Measurements from ENCODE around the gene NPAS3. TPM values are rescaled to one million over a fixed set of nuclear protein-coding genes. Genes with fewer than 3 reads are reported as not detected.

NPAS3 gene
- total RNA-seq, 1 experiment from 2014 or later = not detected

DNA sequence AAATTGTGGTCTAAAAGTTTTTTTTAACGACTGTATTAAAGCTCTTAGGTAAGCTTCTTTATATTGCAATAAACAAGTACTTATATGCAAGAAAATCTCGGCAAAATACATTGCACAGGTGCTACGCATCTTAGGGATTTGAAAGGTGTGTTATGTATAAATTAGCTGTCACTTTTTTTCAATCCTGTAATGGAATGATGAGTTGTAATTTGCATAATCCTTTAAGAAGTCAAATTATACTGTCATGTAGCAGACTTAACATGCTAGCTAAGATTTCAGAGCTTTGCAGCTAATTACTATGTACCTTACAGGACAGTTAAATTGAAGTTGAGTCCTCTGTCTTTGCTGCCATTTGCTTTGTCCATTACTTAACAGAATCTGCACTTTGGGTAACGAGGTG is 117.5 kb downstream of the NPAS3 start (continued):
- no peak for TF ChIP-seq CEBPB (IDR thresholded peaks at IDR 0.05; ENCODE audit: low read depth)
- TF ChIP-seq RAD21 (IDR thresholded peaks at IDR 0.05; ENCODE audit: low read depth) = no peak
- TF ChIP-seq EGR1 (IDR thresholded peaks at IDR 0.05; ENCODE audit: low read depth) = no peak
- TF ChIP-seq, protein P1, sequence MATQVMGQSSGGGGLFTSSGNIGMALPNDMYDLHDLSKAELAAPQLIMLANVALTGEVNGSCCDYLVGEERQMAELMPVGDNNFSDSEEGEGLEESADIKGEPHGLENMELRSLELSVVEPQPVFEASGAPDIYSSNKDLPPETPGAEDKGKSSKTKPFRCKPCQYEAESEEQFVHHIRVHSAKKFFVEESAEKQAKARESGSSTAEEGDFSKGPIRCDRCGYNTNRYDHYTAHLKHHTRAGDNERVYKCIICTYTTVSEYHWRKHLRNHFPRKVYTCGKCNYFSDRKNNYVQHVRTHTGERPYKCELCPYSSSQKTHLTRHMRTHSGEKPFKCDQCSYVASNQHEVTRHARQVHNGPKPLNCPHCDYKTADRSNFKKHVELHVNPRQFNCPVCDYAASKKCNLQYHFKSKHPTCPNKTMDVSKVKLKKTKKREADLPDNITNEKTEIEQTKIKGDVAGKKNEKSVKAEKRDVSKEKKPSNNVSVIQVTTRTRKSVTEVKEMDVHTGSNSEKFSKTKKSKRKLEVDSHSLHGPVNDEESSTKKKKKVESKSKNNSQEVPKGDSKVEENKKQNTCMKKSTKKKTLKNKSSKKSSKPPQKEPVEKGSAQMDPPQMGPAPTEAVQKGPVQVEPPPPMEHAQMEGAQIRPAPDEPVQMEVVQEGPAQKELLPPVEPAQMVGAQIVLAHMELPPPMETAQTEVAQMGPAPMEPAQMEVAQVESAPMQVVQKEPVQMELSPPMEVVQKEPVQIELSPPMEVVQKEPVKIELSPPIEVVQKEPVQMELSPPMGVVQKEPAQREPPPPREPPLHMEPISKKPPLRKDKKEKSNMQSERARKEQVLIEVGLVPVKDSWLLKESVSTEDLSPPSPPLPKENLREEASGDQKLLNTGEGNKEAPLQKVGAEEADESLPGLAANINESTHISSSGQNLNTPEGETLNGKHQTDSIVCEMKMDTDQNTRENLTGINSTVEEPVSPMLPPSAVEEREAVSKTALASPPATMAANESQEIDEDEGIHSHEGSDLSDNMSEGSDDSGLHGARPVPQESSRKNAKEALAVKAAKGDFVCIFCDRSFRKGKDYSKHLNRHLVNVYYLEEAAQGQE (IDR thresholded peaks at IDR 0.05; ENCODE audit: low read depth) = no peak
- TF ChIP-seq, protein P2, sequence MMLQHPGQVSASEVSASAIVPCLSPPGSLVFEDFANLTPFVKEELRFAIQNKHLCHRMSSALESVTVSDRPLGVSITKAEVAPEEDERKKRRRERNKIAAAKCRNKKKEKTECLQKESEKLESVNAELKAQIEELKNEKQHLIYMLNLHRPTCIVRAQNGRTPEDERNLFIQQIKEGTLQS (IDR thresholded peaks at IDR 0.05) = no peak
- TF ChIP-seq, protein P3, sequence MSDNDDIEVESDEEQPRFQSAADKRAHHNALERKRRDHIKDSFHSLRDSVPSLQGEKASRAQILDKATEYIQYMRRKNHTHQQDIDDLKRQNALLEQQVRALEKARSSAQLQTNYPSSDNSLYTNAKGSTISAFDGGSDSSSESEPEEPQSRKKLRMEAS (IDR thresholded peaks at IDR 0.05) = no peak
- no peak for TF ChIP-seq SRF (IDR thresholded peaks at IDR 0.05; ENCODE audit: low read depth)
- no peak for TF ChIP-seq JUND (IDR thresholded peaks at IDR 0.05)

DNA sequence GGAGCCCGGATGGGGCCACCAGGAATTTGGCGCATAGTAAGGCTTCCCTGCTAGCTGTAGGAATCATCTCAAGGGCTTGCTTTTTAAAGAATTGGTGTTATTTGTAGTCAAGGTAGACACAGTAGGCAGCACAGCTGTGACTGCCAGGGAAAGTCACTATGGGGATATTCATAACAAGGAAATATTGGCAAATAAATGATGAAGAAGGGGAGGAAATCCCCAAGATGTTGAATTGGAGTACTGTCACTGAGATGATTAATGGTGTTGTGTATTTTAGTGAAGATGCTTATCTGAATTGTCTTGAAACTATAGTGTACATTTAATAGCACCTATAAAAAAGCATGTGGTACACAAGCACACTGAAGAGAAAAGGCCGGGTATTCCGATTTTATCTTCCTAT is 118.9 kb downstream of the NPAS3 start:
- H3K27me3 ChIP-seq (ENCODE audit: insufficient read depth, low read length) = no peaks in the 10 kb centered on the region
- no peak overlapping the region for H3K4me2 ChIP-seq (ENCODE audit: low read length)
- DNase-seq (ENCODE audit: low read depth, low spot score) (no peak), ATAC-seq (no peak)
- no peaks in the 10 kb centered on the region for H3K9me2 ChIP-seq (ENCODE audit: insufficient read depth)
- no peak overlapping the region for H3K9ac ChIP-seq (ENCODE audit: low read length)
- no TSS peak for BruUV-seq (replicated peaks)
- H4K20me1 ChIP-seq (ENCODE audit: insufficient read depth) = no peaks in the 10 kb centered on the region
- H3K4me3 ChIP-seq (replicated peaks in 1 of 2; ENCODE audit: low read depth in 1 of 2, low read length in 2 of 2) = no peak overlapping the region
- no peaks in the 10 kb centered on the region for H3K36me3 ChIP-seq (ENCODE audit: control insufficient read depth in 1 of 2, insufficient read depth in 2 of 2, low read length in 2 of 2)
- H3K79me2 ChIP-seq (ENCODE audit: insufficient read depth, low read length) = no peaks in the 10 kb centered on the region
- RAD21 ChIA-PET (ENCODE audit: low non-redundant PET in 1 of 2, low total read pairs in 2 of 2, uncharacterized antibody in 2 of 2, unreplicated experiment in 2 of 2) = no interaction called here
- CTCF ChIA-PET = no interaction called here
- H3K4me1 ChIP-seq (ENCODE audit: control insufficient read depth in 1 of 2, insufficient read depth in 2 of 2, low read length in 2 of 2) = no peaks in the 10 kb centered on the region
- H3K9me3 ChIP-seq (ENCODE audit: control insufficient read depth in 1 of 2, insufficient read depth in 1 of 2, low read depth in 1 of 2, low read length in 2 of 2) = no peaks in the 10 kb centered on the region; a peak in 1 of 4 replicates
- H2AFZ ChIP-seq (ENCODE audit: low read depth, low read length, poor library complexity, severe bottlenecking) = no peak overlapping the region
- TF ChIP-seq ZNF274 (IDR thresholded peaks at IDR 0.05; ENCODE audit: low read depth, low read length) = no peak
- no peak for TF ChIP-seq EZH2 (IDR thresholded peaks at IDR 0.05)
- no peak for TF ChIP-seq SP1 (IDR thresholded peaks at IDR 0.05; ENCODE audit: low read depth)
- no peak for TF ChIP-seq YY1 (IDR thresholded peaks at IDR 0.05; ENCODE audit: extremely low read depth, insufficient replicate concordance, low read depth, low read length)
- TF ChIP-seq ELF1 (IDR thresholded peaks at IDR 0.05; ENCODE audit: borderline replicate concordance, low read depth) = no peak
- no peak for TF ChIP-seq ZFX (IDR thresholded peaks at IDR 0.05)
- TF ChIP-seq, protein P4, sequence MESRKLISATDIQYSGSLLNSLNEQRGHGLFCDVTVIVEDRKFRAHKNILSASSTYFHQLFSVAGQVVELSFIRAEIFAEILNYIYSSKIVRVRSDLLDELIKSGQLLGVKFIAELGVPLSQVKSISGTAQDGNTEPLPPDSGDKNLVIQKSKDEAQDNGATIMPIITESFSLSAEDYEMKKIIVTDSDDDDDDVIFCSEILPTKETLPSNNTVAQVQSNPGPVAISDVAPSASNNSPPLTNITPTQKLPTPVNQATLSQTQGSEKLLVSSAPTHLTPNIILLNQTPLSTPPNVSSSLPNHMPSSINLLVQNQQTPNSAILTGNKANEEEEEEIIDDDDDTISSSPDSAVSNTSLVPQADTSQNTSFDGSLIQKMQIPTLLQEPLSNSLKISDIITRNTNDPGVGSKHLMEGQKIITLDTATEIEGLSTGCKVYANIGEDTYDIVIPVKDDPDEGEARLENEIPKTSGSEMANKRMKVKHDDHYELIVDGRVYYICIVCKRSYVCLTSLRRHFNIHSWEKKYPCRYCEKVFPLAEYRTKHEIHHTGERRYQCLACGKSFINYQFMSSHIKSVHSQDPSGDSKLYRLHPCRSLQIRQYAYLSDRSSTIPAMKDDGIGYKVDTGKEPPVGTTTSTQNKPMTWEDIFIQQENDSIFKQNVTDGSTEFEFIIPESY (IDR thresholded peaks at IDR 0.05; ENCODE audit: extremely low read depth, insufficient replicate concordance, low read length) = no peak
- TF ChIP-seq TCF7L2 (IDR thresholded peaks at IDR 0.05; ENCODE audit: borderline replicate concordance, extremely low read depth, insufficient read depth, insufficient read length) = no peak
- no peak overlapping the region for H3K27ac ChIP-seq (ENCODE audit: low read depth, low read length)
- intact Hi-C loops (cut with micrococcal nuclease) = no loop called here
- POLR2A ChIA-PET = no interaction called here
